NK-92 (cell line): ENCODE results near the gene APBA1.

ENCODE experiments used
- DNase-seq: peaks from one replicate; lab custom pipeline; 2025; ENCODE audit not compliant: unreplicated experiment; lab: John Stamatoyannopoulos, UW

The APBA1 gene

GRCh38 chr9:69658987-69659675 is 13.0 kb downstream of the APBA1 start:
- DNase-seq = no peak

GRCh38 chr9:69657269-69657668 is 14.9 kb downstream of the APBA1 start:
- no peak for DNase-seq

GRCh38 chr9:69655065-69655464 is 17.1 kb downstream of the APBA1 start:
- DNase-seq = no peak

- no peak for DNase-seq
Observed at GRCh38 chr9:69653261-69653660, 18.9 kb downstream of the APBA1 start.

- no peak for DNase-seq
Observed at GRCh38 chr9:69649566-69650250, 22.5 kb downstream of the APBA1 start.

GRCh38 chr9:69647804-69648203 is 24.4 kb downstream of the APBA1 start:
- DNase-seq = no peak

GRCh38 chr9:69646810-69647209 is 25.4 kb downstream of the APBA1 start:
- no peak for DNase-seq

GRCh38 chr9:69645488-69645887 is 26.7 kb downstream of the APBA1 start:
- DNase-seq = no peak

- no peak for DNase-seq
Observed at GRCh38 chr9:69643098-69643497, 29.1 kb downstream of the APBA1 start.

GRCh38 chr9:69637817-69638200 is 34.4 kb downstream of the APBA1 start:
- DNase-seq = no peak

- no peak for DNase-seq
Observed at GRCh38 chr9:69637193-69637816, 34.9 kb downstream of the APBA1 start.

GRCh38 chr9:69633716-69634115 is 38.5 kb downstream of the APBA1 start:
- no peak for DNase-seq

- DNase-seq = no peak
Observed at GRCh38 chr9:69632768-69633167, 39.4 kb downstream of the APBA1 start.

GRCh38 chr9:69627281-69627680 is 44.9 kb downstream of the APBA1 start:
- no peak for DNase-seq

GRCh38 chr9:69623276-69623675 is 48.9 kb downstream of the APBA1 start:
- DNase-seq = no peak

GRCh38 chr9:69622676-69623075 is 49.5 kb downstream of the APBA1 start:
- DNase-seq = no peak

GRCh38 chr9:69621730-69622460 is 50.3 kb downstream of the APBA1 start:
- no peak for DNase-seq

- DNase-seq = no peak
Observed at GRCh38 chr9:69620731-69621130, 51.4 kb downstream of the APBA1 start.

GRCh38 chr9:69619233-69619632 is 52.9 kb downstream of the APBA1 start:
- DNase-seq = no peak

- DNase-seq = no peak
Observed at GRCh38 chr9:69617006-69617405, 55.2 kb downstream of the APBA1 start.

- no peak for DNase-seq
Observed at GRCh38 chr9:69615880-69616279, 56.3 kb downstream of the APBA1 start.

- DNase-seq = no peak
Observed at GRCh38 chr9:69611221-69611620, 61.0 kb downstream of the APBA1 start.
